GM18951 (cell line): ENCODE measurements around the gene RAC3.

Experiments used
- POLR2A ChIP-seq: IDR thresholded peaks from 4 replicates; pipeline ENCODE4 v1.6.1; 2011; ENCODE audit warnings: mild to moderate bottlenecking; ENCODE audit not compliant: insufficient read length, insufficient read depth; ENCODE audit errors: extremely low read depth
- in situ Hi-C: fragments of 300-500 bp; cut with MboI; formaldehyde crosslinking; loops from one replicate; pipeline ENCODE4 v1.12.0; 2022; ENCODE audit warnings: low sequenced_read_pairs, mixed read lengths, inconsistent platforms; ENCODE audit not compliant: unreplicated experiment

RAC3 gene

DNA sequence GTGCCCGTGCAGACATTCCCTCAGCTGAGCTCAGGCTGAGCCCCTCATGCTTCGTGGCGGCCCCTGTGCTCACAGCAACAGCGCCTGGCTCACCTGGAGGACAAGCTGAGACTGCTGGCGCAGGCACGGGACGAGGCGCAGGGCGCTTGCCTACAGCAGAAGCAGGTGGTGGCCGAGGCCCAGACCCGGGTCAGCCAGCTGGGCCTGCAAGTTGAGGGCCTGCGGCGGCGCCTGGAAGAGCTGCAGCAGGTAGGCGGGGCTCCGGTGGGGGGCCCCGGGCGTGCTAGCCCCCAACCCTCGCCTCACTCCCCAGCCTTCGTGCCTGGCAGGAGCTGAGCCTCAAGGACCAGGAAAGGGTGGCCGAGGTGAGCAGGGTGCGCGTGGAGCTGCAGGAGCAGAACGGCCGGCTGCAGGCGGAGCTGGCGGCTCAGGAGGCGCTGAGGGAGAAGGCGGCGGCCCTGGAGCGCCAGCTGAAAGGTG lies 1.4 kb upstream of the RAC3 start:
- in situ Hi-C loops, result loop anchor here (25.0 kb wide), 1 partner anchor 132 kb away; no protein-coding TSS in a partner anchor
- no peak for TF ChIP-seq POLR2A

- TF ChIP-seq POLR2A, result peak; percentile 18
- in situ Hi-C loops, result loop anchor here (25.0 kb wide), 1 partner anchor 132 kb away; no protein-coding TSS in a partner anchor
Observed at GRCh38 chr17:82030470-82031302, 792 bp upstream of the RAC3 start.

GRCh38 chr17:82031885-82032627 lies 578 bp downstream of the RAC3 start:
- in situ Hi-C loops, result loop anchor here (25.0 kb wide), 1 partner anchor 130 kb away; no protein-coding TSS in a partner anchor
- TF ChIP-seq POLR2A, result no peak

DNA sequence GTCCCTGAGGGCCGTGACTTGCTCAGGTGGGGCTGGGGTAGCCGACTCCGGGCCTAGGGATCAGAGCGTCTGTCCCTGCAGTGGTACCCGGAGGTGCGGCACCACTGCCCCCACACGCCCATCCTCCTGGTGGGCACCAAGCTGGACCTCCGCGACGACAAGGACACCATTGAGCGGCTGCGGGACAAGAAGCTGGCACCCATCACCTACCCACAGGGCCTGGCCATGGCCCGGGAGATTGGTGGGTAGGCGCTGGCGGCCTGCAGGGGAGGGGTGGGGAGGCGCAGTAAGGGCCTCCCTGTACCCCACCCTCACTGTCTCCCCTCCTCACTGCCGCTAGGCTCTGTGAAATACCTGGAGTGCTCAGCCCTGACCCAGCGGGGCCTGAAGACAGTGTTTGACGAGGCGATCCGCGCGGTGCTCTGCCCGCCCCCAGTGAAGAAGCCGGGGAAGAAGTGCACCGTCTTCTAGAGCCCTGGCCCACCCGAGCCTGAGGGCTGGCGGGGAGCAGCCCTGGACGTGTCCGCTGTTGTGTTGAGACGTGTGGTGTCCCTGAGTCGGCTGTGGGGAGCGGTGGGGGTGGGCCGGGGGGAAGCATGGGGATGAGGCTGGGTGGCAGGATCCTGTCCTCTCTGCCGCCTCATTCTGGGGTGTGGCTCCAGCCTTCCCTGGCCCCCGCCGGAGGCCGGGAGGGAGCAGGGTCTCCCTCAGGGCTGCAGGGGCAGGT lies 2.0 kb downstream of the RAC3 start:
- in situ Hi-C loops, result loop anchor here (25.0 kb wide), 1 partner anchor 129 kb away; no protein-coding TSS in a partner anchor
- no peak for TF ChIP-seq POLR2A

DNA sequence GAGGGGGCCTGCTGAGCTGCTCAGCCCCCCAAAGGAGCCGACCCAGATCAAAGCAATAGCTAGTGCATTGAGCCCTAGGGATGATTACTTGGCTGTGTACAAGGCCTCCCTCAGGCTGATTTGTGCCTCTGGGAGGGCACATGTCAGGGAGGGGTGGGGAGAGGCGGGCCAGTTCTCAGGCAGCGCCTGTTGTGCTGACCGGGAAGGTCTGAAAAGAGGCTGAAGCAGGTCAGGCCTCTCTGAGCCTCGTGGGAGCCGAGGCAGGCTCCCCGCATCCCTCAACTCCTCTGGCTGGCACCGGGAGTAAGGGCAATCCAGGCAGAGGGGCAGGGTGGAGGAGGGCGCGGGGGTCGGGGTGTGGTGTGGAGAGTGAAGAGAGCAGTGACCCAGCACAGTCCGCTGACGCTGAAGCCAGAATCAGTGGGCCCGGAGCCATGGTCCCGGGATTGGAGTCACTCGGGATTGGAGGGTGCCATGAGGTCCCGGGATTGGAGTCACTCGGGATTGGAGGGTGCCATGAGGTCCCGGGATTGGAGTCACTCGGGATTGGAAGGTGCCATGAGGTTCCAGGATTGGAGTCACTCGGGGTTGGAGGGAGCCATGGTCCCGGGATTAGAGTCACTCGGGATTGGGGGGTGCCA lies 3.0 kb downstream of the RAC3 start:
- in situ Hi-C loops, result loop anchor here (25.0 kb wide), 1 partner anchor 128 kb away; no protein-coding TSS in a partner anchor
- no peak for TF ChIP-seq POLR2A

DNA sequence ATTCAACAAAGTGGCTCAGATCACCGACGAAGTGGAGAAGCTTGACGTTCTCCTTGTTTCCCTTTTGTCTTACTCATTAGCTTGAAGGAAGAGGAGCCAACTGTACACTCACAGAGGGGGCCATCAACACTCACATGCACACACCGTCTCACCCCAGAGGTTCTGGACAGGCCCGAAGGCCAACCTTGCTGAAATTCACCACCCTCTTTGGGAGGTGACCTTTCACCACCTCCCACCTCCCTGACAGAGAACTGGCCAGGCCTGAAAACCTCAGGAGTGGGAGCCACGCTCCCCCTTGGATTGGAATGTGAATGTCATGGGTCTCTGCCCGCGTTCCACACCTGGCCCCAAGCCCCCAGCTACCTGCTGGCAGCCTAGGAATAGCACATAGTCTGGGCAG lies 4.0 kb downstream of the RAC3 start:
- in situ Hi-C loops, result loop anchor here (25.0 kb wide), 1 partner anchor 127 kb away; no protein-coding TSS in a partner anchor
- no peak for TF ChIP-seq POLR2A

DNA sequence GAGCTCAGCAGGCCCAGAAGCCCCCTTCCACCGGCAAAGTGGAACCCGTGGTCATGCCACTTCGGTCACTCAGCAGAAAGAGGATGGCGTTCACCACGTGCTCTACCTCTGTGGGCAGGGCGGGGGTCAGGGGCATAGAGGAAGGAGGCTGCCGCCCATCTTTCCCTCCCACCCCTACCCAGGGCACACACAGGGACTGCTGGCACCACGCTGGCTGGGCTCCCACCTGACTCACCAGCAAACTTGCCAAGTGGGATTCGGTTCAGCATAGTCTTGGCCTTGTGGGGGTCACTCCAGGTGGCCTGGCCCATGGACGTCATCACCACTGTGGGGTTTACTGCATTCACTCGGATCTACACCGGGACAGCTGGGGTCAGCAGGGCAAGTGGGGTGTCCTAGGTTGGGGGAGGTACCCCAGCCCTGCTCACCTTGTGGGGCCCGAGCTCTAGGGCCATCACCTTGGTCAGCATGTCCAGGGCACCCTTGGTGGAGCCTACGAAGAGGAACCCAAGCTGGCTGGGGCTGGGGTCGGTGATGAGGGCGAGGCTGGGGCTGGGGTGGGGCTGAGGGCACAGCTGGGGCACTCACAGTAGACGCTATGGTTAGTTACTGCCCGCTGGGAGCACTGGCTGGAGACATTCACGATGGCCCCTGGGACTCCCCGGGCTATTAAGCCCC lies 4.6 kb downstream of the RAC3 start:
- in situ Hi-C loops, result loop anchor here (25.0 kb wide), 1 partner anchor 126 kb away; no protein-coding TSS in a partner anchor
- no peak for TF ChIP-seq POLR2A

- TF ChIP-seq POLR2A, result no peak
- in situ Hi-C loops, result loop anchor here (25.0 kb wide), 1 partner anchor 126 kb away; no protein-coding TSS in a partner anchor
Observed at GRCh38 chr17:82036634-82037091, 5.2 kb downstream of the RAC3 start.

GRCh38 chr17:82037092-82037888 lies 5.8 kb downstream of the RAC3 start, which contains the start of gene DCXR:
TSS of gene DCXR (minus strand) at chr17:82037697. CDS start at chr17:82037682, 15 bp downstream.
- in situ Hi-C loops, result loop anchor here (25.0 kb wide), 1 partner anchor 125 kb away; no protein-coding TSS in a partner anchor
- TF ChIP-seq POLR2A, result peak; percentile 98

GRCh38 chr17:82037889-82038195 lies 6.4 kb downstream of the RAC3 start:
- TF ChIP-seq POLR2A, result no peak
- in situ Hi-C loops, result loop anchor here (25.0 kb wide), 1 partner anchor 124 kb away; no protein-coding TSS in a partner anchor

DNA sequence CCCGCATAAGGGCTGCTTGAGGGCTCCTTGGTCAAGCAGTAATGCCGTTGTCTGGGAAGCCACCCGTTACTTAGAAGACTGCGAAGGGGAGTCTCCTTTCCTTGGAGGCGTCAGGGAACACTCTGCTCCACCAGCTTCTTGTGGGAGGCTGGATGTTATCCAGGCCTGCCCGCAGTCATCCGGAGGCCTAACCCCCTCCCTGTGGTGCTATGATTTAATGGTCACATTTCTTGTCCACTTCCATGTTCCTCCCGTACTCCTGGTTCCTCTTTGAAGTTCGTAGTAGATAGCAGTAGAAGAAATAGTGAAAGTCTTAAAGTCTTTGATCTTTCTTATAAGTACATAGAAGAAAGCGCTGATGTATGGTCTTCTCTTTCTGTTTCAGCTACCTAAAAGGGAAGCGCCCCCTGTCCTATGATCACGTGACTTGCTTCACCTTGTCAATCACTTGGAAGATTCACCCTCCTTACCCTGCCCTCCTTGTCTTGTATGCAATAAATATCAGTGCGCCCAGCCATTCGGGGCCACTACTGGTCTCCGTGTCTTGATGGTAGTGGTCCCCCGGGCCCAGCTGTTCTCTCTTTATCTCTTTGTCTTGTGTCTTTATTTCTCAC lies 7.4 kb downstream of the RAC3 start:
- in situ Hi-C loops, result loop anchor here (25.0 kb wide), 1 partner anchor 123 kb away; no protein-coding TSS in a partner anchor
